Stimulated activated memory B cell treated with anti-CD40 and anti-IgM and Interleukin-4, amounts not matched to agents 10 μg/mL and 1 μg/mL and 100 μg/mL, for 72 hours (primary cell): ENCODE results near the gene VPS41.
A peak's percentile ranks its signal among the peaks of the same experiment; 100 is the strongest.
"Not testable (repeated sequence)": the region's sequence is repeated elsewhere in the genome, so short reads cannot be mapped to it uniquely, and the experiment has no call there.

Experiments used
- ATAC-seq: fragments of 150-1000 bp; cut with Tn5 transposase; 2 replicates; pipeline ENCODE4 v1.10.0; 2021
- H3K27ac Mint-ChIP-seq: one replicate; pipeline ENCODE4 v1.8.0; 2022; ENCODE audit warnings: mild to moderate bottlenecking, mixed read lengths
- H3K27me3 Mint-ChIP-seq: one replicate; pipeline ENCODE4 v1.8.0; 2022; ENCODE audit warnings: mixed read lengths
- H3K36me3 Mint-ChIP-seq: one replicate; pipeline ENCODE4 v1.8.0; 2022; ENCODE audit warnings: mixed read lengths
- H3K4me1 Mint-ChIP-seq: one replicate; pipeline ENCODE4 v1.8.0; 2022; ENCODE audit warnings: mixed read lengths
- H3K4me3 Mint-ChIP-seq: one replicate; pipeline ENCODE4 v1.8.0; 2022; ENCODE audit warnings: mild to moderate bottlenecking, moderate library complexity, mixed read lengths
- H3K9me3 Mint-ChIP-seq: one replicate; pipeline ENCODE4 v1.8.0; 2022; ENCODE audit warnings: mixed read lengths

The VPS41 gene

DNA sequence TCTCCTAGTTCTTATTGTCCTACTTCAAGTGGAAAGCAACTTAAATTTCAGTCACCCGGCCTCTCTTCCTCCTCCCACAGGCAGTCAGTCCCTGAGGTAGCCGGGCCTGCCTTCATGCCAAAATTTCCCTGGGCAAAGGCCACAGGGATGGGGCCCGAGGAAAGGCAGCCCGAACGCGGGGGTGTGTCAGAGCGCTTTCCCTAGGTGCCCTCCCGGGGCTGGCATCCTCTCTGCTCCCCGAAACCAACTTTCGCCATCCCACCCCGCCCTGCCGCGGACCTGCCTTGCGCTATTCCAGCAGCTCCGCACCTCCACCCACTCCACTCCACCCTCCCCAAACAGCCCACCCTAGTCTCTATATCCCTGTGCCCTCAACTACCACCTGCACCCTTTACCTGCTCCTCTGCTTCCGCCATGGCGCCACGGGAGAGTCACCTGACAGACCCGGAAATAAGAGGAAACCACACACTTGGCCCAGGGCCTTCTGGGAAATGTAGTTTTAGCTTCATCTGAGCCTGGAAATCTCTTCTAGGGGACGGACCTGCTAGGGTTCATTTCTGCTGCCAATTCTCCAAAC lies at the start of gene VPS41:
TSS of gene VPS41 (minus strand) at position 433 of the 577 bp plus-strand sequence. CDS start at position 416, 17 bp downstream.
- H3K4me3 Mint-ChIP-seq: peak within 1 kb of the TSS; percentile 94
- no peaks in the 10 kb centered on the region for H3K9me3 Mint-ChIP-seq
- no peaks in the 10 kb centered on the region for H3K27me3 Mint-ChIP-seq
- peaks cover 50% of the 10 kb centered on the region for H3K4me1 Mint-ChIP-seq
- ATAC-seq: peak; percentile 99
- peak within 1 kb of the TSS; percentile 94 for H3K27ac Mint-ChIP-seq
- H3K36me3 Mint-ChIP-seq: no peaks in the 10 kb centered on the region

DNA sequence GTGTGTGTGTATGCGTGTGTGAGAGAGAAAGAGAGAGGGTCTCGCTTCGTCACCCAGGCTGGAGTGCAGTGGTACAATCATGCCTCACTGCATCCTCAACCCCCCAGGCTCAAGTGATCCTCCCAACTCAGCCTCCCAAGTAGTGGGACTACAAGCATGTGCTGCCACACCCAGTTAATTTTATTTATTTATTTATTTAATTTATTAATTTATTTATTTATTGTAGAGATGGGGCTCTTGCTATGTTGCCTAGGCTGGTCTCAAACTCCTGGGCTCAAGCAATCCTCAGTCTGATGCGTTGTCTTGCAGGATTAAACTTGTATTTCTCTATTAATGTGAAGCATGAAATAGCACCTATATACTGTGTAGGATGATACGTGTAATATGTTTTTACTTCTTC lies 46.9 kb upstream of the VPS41 start:
- no peaks in the 10 kb centered on the region for H3K4me1 Mint-ChIP-seq
- no peak overlapping the region for H3K4me3 Mint-ChIP-seq
- H3K9me3 Mint-ChIP-seq: no peaks in the 10 kb centered on the region
- no peak overlapping the region for H3K27ac Mint-ChIP-seq
- H3K27me3 Mint-ChIP-seq: peaks cover 30% of the 10 kb centered on the region
- no peak for ATAC-seq
- H3K36me3 Mint-ChIP-seq: no peaks in the 10 kb centered on the region

DNA sequence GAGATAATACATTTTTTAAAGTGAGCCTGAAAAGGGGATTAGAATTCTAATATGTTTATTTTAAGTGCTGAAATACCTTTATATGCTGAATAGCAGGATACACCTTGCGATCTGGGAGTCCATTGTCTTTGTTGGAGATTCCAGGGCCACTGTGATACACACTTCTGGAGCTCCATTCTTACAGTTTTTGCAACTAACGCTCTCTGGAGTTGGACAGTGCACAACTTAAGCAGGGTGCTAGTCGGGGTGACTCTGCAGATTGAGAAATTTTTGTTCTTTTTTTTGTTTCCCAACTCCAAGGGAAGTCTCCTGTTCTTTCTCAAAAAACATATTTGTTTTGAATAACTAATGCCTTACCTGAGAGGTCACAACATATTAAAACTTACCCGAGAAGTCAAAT lies 45.0 kb upstream of the VPS41 start:
- no peaks in the 10 kb centered on the region for H3K4me1 Mint-ChIP-seq
- ATAC-seq: no peak

DNA sequence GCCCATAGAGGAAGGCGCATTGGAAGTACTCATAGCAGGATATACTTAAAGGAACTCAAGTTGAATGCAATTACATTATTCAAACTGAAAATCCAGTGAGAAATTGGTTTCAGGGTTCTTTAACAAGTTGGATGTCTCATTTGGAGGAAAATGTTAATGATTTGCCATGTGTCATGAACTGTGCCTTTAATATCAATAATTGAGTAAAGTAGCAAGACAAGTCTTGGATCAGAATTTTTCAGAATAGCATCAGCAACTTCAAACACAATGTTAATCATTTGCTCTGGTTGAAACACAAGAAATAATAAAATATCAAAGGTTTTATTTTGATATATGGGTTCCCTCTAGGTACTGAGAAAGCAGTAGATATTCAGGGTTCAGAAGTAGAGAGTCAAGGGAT lies 44.2 kb upstream of the VPS41 start:
- H3K27me3 Mint-ChIP-seq: peaks cover 30% of the 10 kb centered on the region
- no peaks in the 10 kb centered on the region for H3K4me1 Mint-ChIP-seq
- no peak overlapping the region for H3K4me3 Mint-ChIP-seq

More for the DNA sequence above, 45.0 kb upstream of the VPS41 start:
- Mint-ChIP-seq H3K4me3 (no peak overlapping the region), H3K36me3 (no peaks in the 10 kb centered on the region), H3K27me3 (peaks cover 30% of the 10 kb centered on the region), H3K9me3 (no peaks in the 10 kb centered on the region), H3K27ac (no peak overlapping the region)

DNA sequence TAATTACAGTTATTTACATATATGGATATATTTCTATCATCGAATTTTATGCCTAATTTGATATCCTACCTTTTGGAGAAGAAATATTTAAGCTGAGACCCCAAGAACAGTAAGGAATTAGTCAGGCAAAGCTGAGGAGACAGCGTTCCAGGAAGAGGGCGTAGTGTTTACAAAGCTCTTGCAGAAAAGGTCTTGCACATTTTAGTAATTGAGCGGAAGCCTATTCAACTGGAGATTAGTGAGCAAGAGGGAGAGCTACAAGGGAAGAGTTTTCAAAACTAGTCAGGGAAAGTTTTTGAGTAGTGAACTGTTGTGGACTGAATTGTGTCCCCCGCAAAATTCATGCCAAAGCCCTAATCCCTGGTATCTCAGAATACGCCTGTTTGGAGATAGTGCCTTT lies 42.2 kb upstream of the VPS41 start:
- ATAC-seq: no peak

More for the DNA sequence above, 44.2 kb upstream of the VPS41 start:
- Mint-ChIP-seq H3K9me3 (no peaks in the 10 kb centered on the region), H3K36me3 (no peaks in the 10 kb centered on the region), H3K27ac (no peak overlapping the region)
- no peak for ATAC-seq

DNA sequence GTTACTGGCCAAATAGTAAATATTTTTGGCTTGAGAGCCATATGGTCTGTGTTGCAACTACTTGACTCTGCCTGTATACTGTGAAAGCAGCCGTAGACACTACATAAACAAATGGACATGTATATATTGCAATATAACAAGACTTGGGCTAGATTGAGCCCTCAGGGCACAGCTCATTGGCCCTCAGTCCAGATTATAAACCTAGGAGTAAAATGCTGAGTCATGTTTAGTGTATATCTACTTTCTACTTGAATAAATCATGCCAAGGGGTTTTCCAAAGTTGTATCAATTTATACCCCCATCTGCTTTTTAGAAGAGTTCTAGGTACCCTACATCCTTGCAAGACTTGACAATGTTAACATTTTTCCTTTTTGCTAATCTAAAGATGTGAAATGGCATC lies 41.3 kb upstream of the VPS41 start:
- Mint-ChIP-seq H3K9me3 (no peaks in the 10 kb centered on the region), H3K27me3 (peaks cover 17% of the 10 kb centered on the region), H3K36me3 (no peaks in the 10 kb centered on the region), H3K4me1 (no peaks in the 10 kb centered on the region), H3K27ac (no peak overlapping the region), H3K4me3 (no peak overlapping the region)
- no peak for ATAC-seq

More for the DNA sequence above, 42.2 kb upstream of the VPS41 start:
- no peaks in the 10 kb centered on the region for H3K9me3 Mint-ChIP-seq
- H3K36me3 Mint-ChIP-seq: no peaks in the 10 kb centered on the region
- no peak overlapping the region for H3K27ac Mint-ChIP-seq
- H3K27me3 Mint-ChIP-seq: peaks cover 21% of the 10 kb centered on the region
- H3K4me1 Mint-ChIP-seq: no peaks in the 10 kb centered on the region
- no peak overlapping the region for H3K4me3 Mint-ChIP-seq

DNA sequence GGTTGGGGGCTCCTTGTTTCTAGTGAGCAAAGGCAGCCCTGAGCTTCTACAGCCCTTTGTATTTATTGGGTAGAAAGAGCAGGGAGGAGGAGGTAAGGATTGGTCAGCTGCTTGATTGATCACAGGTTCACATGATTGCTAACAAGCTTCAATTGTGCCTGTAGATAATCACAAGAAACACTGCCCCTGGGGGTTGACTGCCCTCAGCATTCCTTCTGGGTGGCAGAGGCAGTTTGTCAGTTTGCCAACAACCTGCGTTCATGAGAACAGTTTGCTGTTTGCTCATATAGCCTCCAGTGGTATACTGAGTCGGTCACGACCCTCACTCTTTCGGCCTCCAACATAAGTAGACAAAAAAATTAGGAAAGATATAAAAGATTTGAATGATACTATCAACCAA lies 38.5 kb upstream of the VPS41 start:
- not testable (repeated sequence) for H3K27ac Mint-ChIP-seq, H3K27me3 Mint-ChIP-seq, H3K36me3 Mint-ChIP-seq, H3K4me3 Mint-ChIP-seq, ATAC-seq, H3K9me3 Mint-ChIP-seq, H3K4me1 Mint-ChIP-seq

DNA sequence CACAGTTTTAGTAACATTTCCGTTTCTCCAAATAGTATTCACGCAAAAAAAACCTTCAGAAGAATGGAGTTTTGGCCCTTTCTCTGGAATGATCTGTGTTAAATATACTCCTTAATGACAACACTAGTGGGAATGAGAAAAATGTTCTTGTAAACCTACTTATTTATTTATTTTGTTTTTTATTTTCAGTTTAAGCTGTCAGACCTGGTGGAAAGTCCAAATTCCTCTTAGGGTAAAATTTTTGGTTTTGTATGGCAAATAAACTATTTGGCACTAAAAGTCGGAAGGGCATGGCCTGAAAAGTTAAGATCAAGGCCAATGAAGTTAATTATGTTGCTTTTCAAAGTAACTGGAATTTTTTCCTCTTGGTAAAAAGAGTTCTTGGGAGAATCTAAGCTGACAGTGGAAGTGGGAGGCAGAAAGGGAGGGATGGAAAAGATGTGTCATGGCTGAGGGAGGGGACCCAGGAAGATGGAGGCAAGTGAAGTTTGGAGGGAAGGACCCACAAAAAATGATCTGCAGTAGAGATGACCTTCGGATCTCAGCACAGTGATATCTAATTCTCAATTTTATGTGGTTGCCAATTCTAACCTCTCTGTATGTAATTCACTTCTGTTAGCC lies 33.5 kb upstream of the VPS41 start:
- no peak overlapping the region for H3K27ac Mint-ChIP-seq
- H3K36me3 Mint-ChIP-seq: no peaks in the 10 kb centered on the region
- peaks cover 11% of the 10 kb centered on the region for H3K27me3 Mint-ChIP-seq
- no peak overlapping the region for H3K4me3 Mint-ChIP-seq
- no peaks in the 10 kb centered on the region for H3K4me1 Mint-ChIP-seq
- no peaks in the 10 kb centered on the region for H3K9me3 Mint-ChIP-seq
- no peak for ATAC-seq

DNA sequence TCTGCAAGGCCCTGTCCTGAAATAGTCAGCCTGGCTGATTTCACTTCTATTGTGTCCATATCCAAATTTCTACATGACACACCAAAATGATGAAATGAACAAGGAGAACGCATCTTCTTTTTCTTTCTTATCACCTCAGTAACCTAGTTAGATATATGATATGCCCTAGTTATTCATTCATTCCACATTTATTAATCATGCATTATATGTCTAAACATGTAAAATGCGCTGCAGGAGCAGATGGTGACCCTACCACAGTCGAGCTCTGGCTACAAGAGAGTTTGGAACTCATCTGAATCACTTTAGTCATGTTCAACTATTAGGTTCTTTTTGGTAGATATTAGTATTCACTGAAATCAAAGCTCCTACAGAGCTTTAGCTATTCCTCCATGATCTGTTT lies 31.8 kb upstream of the VPS41 start:
- H3K27ac Mint-ChIP-seq: no peak overlapping the region
- no peaks in the 10 kb centered on the region for H3K9me3 Mint-ChIP-seq
- no peak overlapping the region for H3K4me3 Mint-ChIP-seq
- H3K4me1 Mint-ChIP-seq: no peaks in the 10 kb centered on the region
- no peak for ATAC-seq
- no peaks in the 10 kb centered on the region for H3K36me3 Mint-ChIP-seq
- peaks cover 21% of the 10 kb centered on the region for H3K27me3 Mint-ChIP-seq

DNA sequence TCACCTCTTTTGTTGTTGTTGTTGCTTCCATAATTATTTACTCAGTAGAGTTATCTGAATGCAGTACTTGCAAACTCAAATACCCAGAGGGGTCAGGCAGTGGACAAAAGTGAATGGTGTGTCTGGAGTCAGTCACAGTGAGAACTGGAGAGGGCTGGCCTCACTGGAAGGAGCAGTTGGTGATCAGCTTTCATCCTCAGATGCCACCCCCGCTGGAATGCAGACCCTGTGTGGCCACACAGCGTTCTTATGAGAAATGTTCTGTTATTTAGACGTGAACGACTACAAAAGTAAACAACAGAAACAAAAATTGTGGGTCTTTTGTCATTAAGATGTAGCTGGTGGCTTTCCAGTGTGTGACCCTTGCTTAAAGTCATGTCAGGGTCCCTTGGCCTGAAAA lies 29.6 kb upstream of the VPS41 start:
- Mint-ChIP-seq H3K4me3 (no peak overlapping the region), H3K27ac (no peak overlapping the region), H3K4me1 (no peaks in the 10 kb centered on the region), H3K36me3 (no peaks in the 10 kb centered on the region), H3K9me3 (no peaks in the 10 kb centered on the region), H3K27me3 (peaks cover 21% of the 10 kb centered on the region)
- no peak for ATAC-seq

DNA sequence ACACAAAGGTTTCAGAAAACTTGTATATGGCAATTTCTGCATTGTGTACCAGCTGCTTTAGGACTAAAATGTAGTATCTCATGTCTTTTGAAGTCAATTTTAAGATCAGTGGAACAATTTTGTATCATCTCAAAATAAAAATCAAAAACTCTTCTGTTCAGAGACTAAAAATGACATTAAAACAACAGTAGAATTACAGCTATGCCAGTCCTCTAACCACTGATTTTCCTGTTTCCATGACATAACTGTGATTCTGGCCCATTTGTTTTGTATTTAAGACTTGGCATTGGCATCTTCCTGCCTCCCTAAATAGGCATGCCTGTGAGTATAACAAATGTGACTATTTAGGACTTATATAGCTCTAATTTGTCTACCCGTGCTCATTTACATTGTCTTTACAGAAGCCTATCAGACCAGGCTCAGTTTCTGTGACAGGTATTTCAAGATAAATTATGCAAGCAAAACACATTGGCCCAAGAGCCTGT lies 29.1 kb upstream of the VPS41 start:
- H3K4me3 Mint-ChIP-seq: no peak overlapping the region
- no peaks in the 10 kb centered on the region for H3K36me3 Mint-ChIP-seq
- no peaks in the 10 kb centered on the region for H3K4me1 Mint-ChIP-seq
- no peak overlapping the region for H3K27ac Mint-ChIP-seq
- ATAC-seq: no peak
- H3K27me3 Mint-ChIP-seq: peaks cover 19% of the 10 kb centered on the region
- H3K9me3 Mint-ChIP-seq: no peaks in the 10 kb centered on the region

DNA sequence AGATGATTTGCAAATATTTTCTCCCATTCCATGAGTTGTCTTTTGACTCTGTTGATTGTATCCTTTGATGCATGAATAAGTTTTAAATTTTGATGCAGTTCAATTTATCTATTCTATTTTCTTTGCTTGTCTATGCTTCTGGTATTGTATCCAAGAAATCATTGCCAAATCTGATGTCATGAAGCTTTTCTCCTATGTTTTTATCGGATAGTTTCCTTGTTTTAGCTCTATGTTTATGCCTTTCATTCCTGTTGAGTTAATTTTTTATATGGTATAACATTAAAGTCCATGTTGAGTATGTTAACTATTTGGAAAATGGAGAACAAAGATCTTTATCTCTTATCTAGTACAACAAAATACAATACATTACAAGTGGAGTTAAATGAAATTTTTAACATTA lies 27.6 kb upstream of the VPS41 start:
- H3K4me3 Mint-ChIP-seq: no peak overlapping the region
- H3K36me3 Mint-ChIP-seq: no peaks in the 10 kb centered on the region
- no peak for ATAC-seq
- H3K9me3 Mint-ChIP-seq: no peaks in the 10 kb centered on the region
- H3K27me3 Mint-ChIP-seq: peaks cover 11% of the 10 kb centered on the region
- no peak overlapping the region for H3K27ac Mint-ChIP-seq
- H3K4me1 Mint-ChIP-seq: no peaks in the 10 kb centered on the region

DNA sequence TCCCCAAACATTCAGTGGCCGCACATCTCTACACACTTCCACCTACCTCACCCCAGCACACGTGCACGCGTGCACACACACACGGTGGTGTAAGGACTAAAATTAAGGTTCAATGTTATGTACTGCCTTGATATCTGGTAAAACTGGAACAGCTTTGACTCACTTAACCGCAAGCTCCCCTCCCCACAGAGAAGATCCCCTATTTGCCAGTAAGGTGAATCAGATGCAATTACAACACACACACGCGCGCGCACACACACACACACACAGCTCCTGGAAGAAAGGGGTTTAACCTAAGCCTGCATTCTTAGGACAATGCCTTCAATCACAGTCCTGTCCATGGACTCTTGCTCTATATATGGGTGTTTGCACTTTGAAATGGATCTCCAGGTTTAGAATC lies 25.5 kb upstream of the VPS41 start:
- H3K4me3 Mint-ChIP-seq: no peak overlapping the region
- H3K4me1 Mint-ChIP-seq: no peaks in the 10 kb centered on the region
- H3K27ac Mint-ChIP-seq: no peak overlapping the region
- no peaks in the 10 kb centered on the region for H3K9me3 Mint-ChIP-seq
- no peak for ATAC-seq
- no peaks in the 10 kb centered on the region for H3K36me3 Mint-ChIP-seq
- H3K27me3 Mint-ChIP-seq: peaks cover 11% of the 10 kb centered on the region

DNA sequence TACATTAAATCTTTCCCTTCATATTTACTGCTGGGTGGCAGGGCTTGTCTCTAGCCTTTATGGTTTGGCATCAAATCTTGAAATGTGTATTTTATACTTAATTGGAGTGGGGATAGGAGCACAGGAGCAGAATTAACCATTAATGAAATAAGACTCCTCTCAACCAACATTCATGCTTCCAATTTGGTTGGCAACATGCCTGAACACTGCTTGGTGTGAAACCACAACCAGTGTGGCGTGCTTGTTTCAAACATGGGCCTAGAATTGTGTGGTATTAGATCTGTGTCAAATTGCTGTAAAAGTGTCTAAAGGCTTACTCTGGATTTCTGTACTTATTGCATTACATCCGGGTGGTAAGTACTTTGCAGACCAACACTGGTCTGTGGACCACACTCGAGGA lies 25.1 kb upstream of the VPS41 start:
- Mint-ChIP-seq H3K4me3 (no peak overlapping the region), H3K4me1 (no peaks in the 10 kb centered on the region), H3K9me3 (no peaks in the 10 kb centered on the region), H3K36me3 (no peaks in the 10 kb centered on the region), H3K27me3 (peaks cover 11% of the 10 kb centered on the region), H3K27ac (no peak overlapping the region)
- ATAC-seq: no peak

DNA sequence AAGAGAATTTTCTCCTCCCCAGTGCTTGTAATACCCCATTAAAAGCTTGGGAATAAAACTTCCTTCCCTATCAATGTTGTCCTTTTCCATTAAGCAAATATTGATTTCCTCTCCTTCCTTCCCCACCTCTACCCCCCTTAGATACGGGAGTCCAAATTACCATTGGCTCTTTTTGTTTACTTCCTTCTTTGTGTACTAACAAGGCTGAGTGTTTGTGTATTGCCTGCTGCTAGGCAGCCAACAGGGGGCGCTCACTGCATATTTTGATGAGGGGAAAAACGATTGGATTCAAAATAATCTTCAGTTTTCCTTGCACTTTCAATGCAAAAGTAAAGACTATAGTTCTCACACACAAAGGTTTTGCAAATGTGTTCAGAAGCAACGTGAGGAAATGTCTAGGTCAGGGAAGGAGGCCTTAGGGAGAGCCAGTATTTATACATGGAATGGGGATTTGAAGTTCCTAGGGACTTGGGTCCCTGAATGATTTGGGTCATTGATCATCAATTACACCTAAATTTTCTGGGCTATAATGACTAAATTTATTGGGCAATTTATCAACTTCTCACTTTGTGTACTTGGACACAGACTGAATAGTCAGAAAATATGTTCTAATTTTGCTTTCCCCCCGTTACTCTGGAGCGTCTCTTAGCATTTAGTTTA lies 23.6 kb upstream of the VPS41 start:
- no peak overlapping the region for H3K4me3 Mint-ChIP-seq
- H3K27me3 Mint-ChIP-seq: peaks cover 11% of the 10 kb centered on the region
- no peaks in the 10 kb centered on the region for H3K9me3 Mint-ChIP-seq
- no peaks in the 10 kb centered on the region for H3K4me1 Mint-ChIP-seq
- H3K36me3 Mint-ChIP-seq: no peaks in the 10 kb centered on the region
- no peak overlapping the region for H3K27ac Mint-ChIP-seq
- ATAC-seq: no peak
